Measurements from ENCODE around the gene TCTN2. TPM values are rescaled to one million over a fixed set of nuclear protein-coding genes. Genes with fewer than 3 reads are reported as not detected.
A peak's percentile ranks its signal among the peaks of the same experiment; 100 is the strongest.

TCTN2 gene
- total RNA-seq, 1 experiment from 2014 or later, result 8.3 TPM

- Histone ChIP-seq H3K27me3 (no peaks in the 10 kb centered on the region), H3K4me3 (no peak overlapping the region), H3K9me3 (no peaks in the 10 kb centered on the region), H3K36me3 (peaks cover 18% of the 10 kb centered on the region)
- DNase-seq, result no peak
These were observed 79.3 kb downstream of the TCTN2 start for GRCh38 chr12:123750159-123750656.

- no peaks in the 10 kb centered on the region for H3K27me3 ChIP-seq
- H3K4me3 ChIP-seq, result no peak overlapping the region
- H3K9me3 ChIP-seq, result no peaks in the 10 kb centered on the region
- no peak for DNase-seq
- peaks cover 18% of the 10 kb centered on the region for H3K36me3 ChIP-seq
These were observed 81.1 kb downstream of the TCTN2 start for GRCh38 chr12:123752046-123752445.

- no peaks in the 10 kb centered on the region for H3K27me3 ChIP-seq
- peaks cover 11% of the 10 kb centered on the region for H3K36me3 ChIP-seq
- no peaks in the 10 kb centered on the region for H3K9me3 ChIP-seq
These were observed 83.3 kb downstream of the TCTN2 start for GRCh38 chr12:123754041-123754772.

GRCh38 chr12:123757561-123757960, 86.6 kb downstream of the TCTN2 start:
- peak; percentile 28 for DNase-seq
- Histone ChIP-seq H3K9me3 (no peaks in the 10 kb centered on the region), H3K36me3 (no peaks in the 10 kb centered on the region), H3K27me3 (no peaks in the 10 kb centered on the region), H3K4me3 (no peak overlapping the region)

More at GRCh38 chr12:123754041-123754772, 83.3 kb downstream of the TCTN2 start:
- H3K4me3 ChIP-seq, result no peak overlapping the region
- no peak for DNase-seq

Other genes with a start within 250 kb of the TCTN2 start
- gene RILPL2, start 234.4 kb upstream of the TCTN2 start, total RNA-seq (2014; rRNA removed; shearing (Covaris generic); ENCODE audit: low replicate concordance), result 1.9 and 3.5 TPM in 2 replicates
- 2.8 and 16.4 TPM in 2 replicates for gene SNRNP35, start 213.0 kb upstream of the TCTN2 start, total RNA-seq (2014; rRNA removed; shearing (Covaris generic); ENCODE audit: low replicate concordance)
- gene RILPL1, start 137.4 kb upstream of the TCTN2 start, total RNA-seq (2014; rRNA removed; shearing (Covaris generic); ENCODE audit: low replicate concordance), result 24.2 and 31.4 TPM in 2 replicates
- gene TMED2, start 86.6 kb upstream of the TCTN2 start, total RNA-seq (2014; rRNA removed; shearing (Covaris generic); ENCODE audit: low replicate concordance), result 395 and 529 TPM in 2 replicates
- 23.5 and 24.1 TPM in 2 replicates for gene DDX55, start 69.0 kb upstream of the TCTN2 start, total RNA-seq (2014; rRNA removed; shearing (Covaris generic); ENCODE audit: low replicate concordance)
- gene EIF2B1, start 37.4 kb upstream of the TCTN2 start, total RNA-seq (2014; rRNA removed; shearing (Covaris generic); ENCODE audit: low replicate concordance), result 26.2 and 82.1 TPM in 2 replicates
- 37.4 and 52.1 TPM in 2 replicates for gene GTF2H3, start 37.3 kb upstream of the TCTN2 start, total RNA-seq (2014; rRNA removed; shearing (Covaris generic); ENCODE audit: low replicate concordance)
- 15.4 and 18.7 TPM in 2 replicates for gene ATP6V0A2, start 41.2 kb downstream of the TCTN2 start, total RNA-seq (2014; rRNA removed; shearing (Covaris generic); ENCODE audit: low replicate concordance)
- 0.25 and 0.40 TPM in 2 replicates for gene DNAH10, start 91.2 kb downstream of the TCTN2 start, total RNA-seq (2014; rRNA removed; shearing (Covaris generic); ENCODE audit: low replicate concordance)

All from MG63 (cell line).